Gastroesophageal sphincter (tissue), 4 donors: ENCODE data around the gene CCDC170. TPM values are rescaled to one million over a fixed set of nuclear protein-coding genes. Genes with fewer than 3 reads are reported as not detected.

ENCODE experiments used
- ATAC-seq: fragments of 150-250 bp; one replicate; pipeline ENCODE4 v1.9.1; 2016; ENCODE audit warnings: mild to moderate bottlenecking, moderate library complexity
- H3K27ac ChIP-seq, 4 donors: fragments of 200-600 bp; sonication (generic) in 3 of 4; 1 replicate in 3 of 4; 2 replicates in 1 of 4; pipeline ENCODE4 v1.5.1; 2016 to 2019
- H3K27me3 ChIP-seq: fragments of 200-600 bp; sonication (generic); one replicate; pipeline ENCODE4 v1.5.1; 2019
- H3K36me3 ChIP-seq, 2 donors: fragments of 200-600 bp; sonication (generic); one replicate each; pipeline ENCODE4 v1.5.1; 2019; ENCODE audit warnings: control low read depth in 1 of 2
- H3K4me1 ChIP-seq, 3 donors: fragments of 200-600 bp; sonication (generic); 1 replicate in 2 of 3; 2 replicates in 1 of 3; pipeline ENCODE4 v1.5.1; 2016 to 2019; ENCODE audit warnings: control low read depth in 2 of 3
- H3K4me3 ChIP-seq, 2 donors: fragments of 200-600 bp; sonication (generic); one replicate each; pipeline ENCODE4 v1.5.1; 2019; ENCODE audit warnings: mild to moderate bottlenecking in 1 of 2, moderate library complexity in 1 of 2
- H3K9me3 ChIP-seq, 3 donors: fragments of 200-600 bp; sonication (generic); one replicate each; pipeline ENCODE4 v1.5.1; 2017 to 2019; ENCODE audit warnings: control low read depth in 2 of 3
- EP300 ChIP-seq: sonication (generic); formaldehyde crosslinking; IDR thresholded peaks from one replicate; pipeline ENCODE4 v1.6.1; 2017; ENCODE audit warnings: antibody characterized with exemption, mild to moderate bottlenecking
- POLR2A ChIP-seq, 2 donors: fragments of 450-650 bp; IDR thresholded peaks; one replicate each; pipeline ENCODE4 v1.6.1; 2017; ENCODE audit warnings: antibody characterized with exemption in 2 of 2, mild to moderate bottlenecking in 2 of 2, moderate library complexity in 1 of 2
- POLR2AphosphoS5 ChIP-seq: sonication (generic); formaldehyde crosslinking; IDR thresholded peaks from one replicate; pipeline ENCODE4 v1.6.1; 2017; ENCODE audit warnings: antibody characterized with exemption
- WGBS, 2 donors: methylation state at CpG; one replicate each; pipeline ENCODE4 v1.1.5; 2018; ENCODE audit warnings: low coverage in 1 of 2; 5-methylcytosine and 5-hydroxymethylcytosine counted together
- total RNA-seq, 4 donors: library from RNA; depleted of rRNA; stranded (reverse); fragments of >200 nt; gene quantifications; one replicate each; pipeline ENCODE4 v1.1.0, GENCODE V29; 2016
- TF ChIP-seq, protein P1 (sequence below), 4 experiments: fragments of 200-600 bp in 2 of 4; fragments of 450-650 bp in 2 of 4; sonication (generic) in 1 of 4; IDR thresholded peaks; one replicate each; pipeline ENCODE4 v1.5.1; 2017 to 2019; ENCODE audit warnings: antibody characterized with exemption in 4 of 4, mild to moderate bottlenecking in 2 of 4, moderate library complexity in 2 of 4

CCDC170 gene
- total RNA-seq, 4 donors from 2014 or later, result 0.23 to 1.2 (median 0.77) TPM

DNA sequence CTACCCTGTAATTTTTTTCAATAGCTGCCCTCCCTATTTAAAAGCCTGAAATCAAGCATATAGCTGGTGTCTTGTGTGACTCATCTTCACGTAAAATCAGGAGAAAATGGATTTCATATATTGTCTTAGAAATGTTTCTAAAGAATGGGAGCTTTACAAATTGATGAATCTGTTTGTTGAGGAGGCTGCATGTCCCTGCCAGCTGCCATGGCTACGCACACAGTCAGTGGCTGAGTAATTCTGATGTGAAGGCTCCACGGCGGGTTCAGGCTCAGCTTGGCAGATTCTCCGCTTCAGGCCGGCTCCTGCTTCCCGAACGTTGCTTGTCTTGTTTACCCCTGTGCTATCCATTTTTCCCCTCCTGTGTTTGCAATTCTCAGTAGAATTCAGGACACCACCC, 82.8 kb downstream of the CCDC170 start:
- TF ChIP-seq POLR2A (IDR thresholded peaks at IDR 0.05) (no peak), POLR2AphosphoS5 (no peak), EP300 (no peak)
- TF ChIP-seq, protein P1, sequence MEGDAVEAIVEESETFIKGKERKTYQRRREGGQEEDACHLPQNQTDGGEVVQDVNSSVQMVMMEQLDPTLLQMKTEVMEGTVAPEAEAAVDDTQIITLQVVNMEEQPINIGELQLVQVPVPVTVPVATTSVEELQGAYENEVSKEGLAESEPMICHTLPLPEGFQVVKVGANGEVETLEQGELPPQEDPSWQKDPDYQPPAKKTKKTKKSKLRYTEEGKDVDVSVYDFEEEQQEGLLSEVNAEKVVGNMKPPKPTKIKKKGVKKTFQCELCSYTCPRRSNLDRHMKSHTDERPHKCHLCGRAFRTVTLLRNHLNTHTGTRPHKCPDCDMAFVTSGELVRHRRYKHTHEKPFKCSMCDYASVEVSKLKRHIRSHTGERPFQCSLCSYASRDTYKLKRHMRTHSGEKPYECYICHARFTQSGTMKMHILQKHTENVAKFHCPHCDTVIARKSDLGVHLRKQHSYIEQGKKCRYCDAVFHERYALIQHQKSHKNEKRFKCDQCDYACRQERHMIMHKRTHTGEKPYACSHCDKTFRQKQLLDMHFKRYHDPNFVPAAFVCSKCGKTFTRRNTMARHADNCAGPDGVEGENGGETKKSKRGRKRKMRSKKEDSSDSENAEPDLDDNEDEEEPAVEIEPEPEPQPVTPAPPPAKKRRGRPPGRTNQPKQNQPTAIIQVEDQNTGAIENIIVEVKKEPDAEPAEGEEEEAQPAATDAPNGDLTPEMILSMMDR (IDR thresholded peaks at IDR 0.05), result no peak
- Histone ChIP-seq H3K9me3 (peaks cover 0 to 5% (median 0%) of the 10 kb centered on the region in 3 donors), H3K4me3 (no peak overlapping the region), H3K27me3 (peaks cover 7% of the 10 kb centered on the region), H3K36me3 (no peaks in the 10 kb centered on the region), H3K27ac (no peak overlapping the region), H3K4me1 (no peaks in the 10 kb centered on the region)
- ATAC-seq, result no peak
- WGBS, 2 donors, result 80 to 92% methylated on average over 1 to 8 of the region's 8 CpGs

DNA sequence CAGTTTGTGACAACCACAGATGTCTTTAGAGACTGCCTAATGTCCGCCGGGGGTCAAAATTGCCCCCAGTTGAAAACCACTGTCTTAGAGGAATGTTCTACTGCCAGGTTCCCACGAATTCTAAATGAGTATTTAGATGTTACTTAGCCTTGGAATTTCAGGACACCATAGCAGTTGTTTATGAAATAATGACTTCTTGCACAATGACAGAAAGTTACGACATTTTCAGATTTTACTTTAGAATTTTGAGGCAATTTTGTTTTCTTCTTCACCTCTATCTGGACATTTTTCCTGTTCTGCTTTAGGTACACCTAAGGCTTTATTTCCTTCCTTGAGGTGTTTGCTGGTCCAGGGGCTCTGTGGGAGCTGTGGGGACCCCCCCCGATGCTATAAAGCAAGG, 83.4 kb downstream of the CCDC170 start:
- H3K36me3 ChIP-seq, result no peaks in the 10 kb centered on the region
- peaks cover 7% of the 10 kb centered on the region for H3K27me3 ChIP-seq
- 66 to 74% methylated on average over 4 of the region's 5 CpGs for WGBS, 2 donors
- no peak overlapping the region for H3K4me3 ChIP-seq
- peaks cover 0 to 10% (median 0%) of the 10 kb centered on the region in 3 donors for H3K9me3 ChIP-seq
- H3K4me1 ChIP-seq, result no peaks in the 10 kb centered on the region
- ATAC-seq, result no peak
- TF ChIP-seq, protein P1 (IDR thresholded peaks at IDR 0.05), result no peak
- no peak for TF ChIP-seq POLR2A (IDR thresholded peaks at IDR 0.05)
- no peak for TF ChIP-seq POLR2AphosphoS5
- no peak for TF ChIP-seq EP300
- no peak overlapping the region for H3K27ac ChIP-seq

DNA sequence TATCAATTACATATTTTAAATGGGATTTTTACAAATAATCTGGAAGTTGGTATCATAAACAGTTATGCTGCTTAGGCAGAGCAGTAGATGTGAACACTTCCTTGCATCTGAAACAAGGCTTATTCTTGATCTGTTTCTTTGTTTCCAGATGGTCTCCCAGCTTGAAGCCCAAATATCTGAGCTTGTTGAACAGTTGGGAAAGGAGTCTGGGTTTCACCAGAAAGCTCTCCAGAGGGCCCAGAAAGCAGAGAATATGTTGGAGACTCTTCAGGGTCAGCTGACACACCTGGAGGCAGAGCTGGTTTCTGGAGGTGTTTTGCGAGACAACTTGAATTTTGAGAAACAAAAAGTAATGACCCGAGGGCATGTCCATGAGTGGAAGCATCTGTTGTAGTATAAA, 91.9 kb downstream of the CCDC170 start:
- Histone ChIP-seq H3K36me3 (no peaks in the 10 kb centered on the region), H3K4me1 (no peaks in the 10 kb centered on the region), H3K27ac (no peak overlapping the region), H3K4me3 (no peak overlapping the region), H3K27me3 (no peaks in the 10 kb centered on the region), H3K9me3 (peaks cover 0 to 16% (median 0%) of the 10 kb centered on the region in 3 donors)
- no peak for TF ChIP-seq POLR2A (IDR thresholded peaks at IDR 0.05)
- 56 to 89% methylated on average over 2 of the region's 2 CpGs for WGBS, 2 donors
- ATAC-seq, result no peak

DNA sequence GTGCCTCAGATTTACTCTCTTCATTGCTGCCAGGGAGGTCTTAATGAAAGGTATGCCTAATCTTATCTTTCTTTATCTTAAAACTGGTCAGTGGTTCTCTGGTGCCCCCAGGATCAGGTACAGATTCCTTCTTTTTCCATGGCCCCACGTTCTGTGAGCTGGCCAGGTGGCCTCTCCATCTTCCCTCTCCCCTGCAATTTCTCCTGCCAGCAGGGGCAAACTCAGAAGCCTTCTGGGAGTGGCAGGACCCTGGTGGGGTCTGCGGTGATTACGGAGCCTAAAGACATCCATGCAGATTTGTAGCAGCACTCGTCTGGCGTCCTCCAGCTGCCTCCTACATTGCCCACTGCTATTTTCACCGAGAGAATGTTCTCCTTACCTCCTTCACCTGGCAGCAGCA, 95.8 kb downstream of the CCDC170 start:
- ATAC-seq, result no peak
- no peak overlapping the region for H3K27ac ChIP-seq
- TF ChIP-seq POLR2AphosphoS5, result no peak
- TF ChIP-seq EP300, result no peak
- TF ChIP-seq, protein P1 (IDR thresholded peaks at IDR 0.05), result no peak
- TF ChIP-seq POLR2A (IDR thresholded peaks at IDR 0.05), result no peak
- no peaks in the 10 kb centered on the region for H3K4me1 ChIP-seq
- peaks cover 0 to 20% (median 0%) of the 10 kb centered on the region in 3 donors for H3K9me3 ChIP-seq
- H3K27me3 ChIP-seq, result no peaks in the 10 kb centered on the region
- no peaks in the 10 kb centered on the region for H3K36me3 ChIP-seq
- H3K4me3 ChIP-seq, result no peak overlapping the region
- WGBS, 2 donors, result 23 to 56% methylated on average over 4 to 5 of the region's 6 CpGs

DNA sequence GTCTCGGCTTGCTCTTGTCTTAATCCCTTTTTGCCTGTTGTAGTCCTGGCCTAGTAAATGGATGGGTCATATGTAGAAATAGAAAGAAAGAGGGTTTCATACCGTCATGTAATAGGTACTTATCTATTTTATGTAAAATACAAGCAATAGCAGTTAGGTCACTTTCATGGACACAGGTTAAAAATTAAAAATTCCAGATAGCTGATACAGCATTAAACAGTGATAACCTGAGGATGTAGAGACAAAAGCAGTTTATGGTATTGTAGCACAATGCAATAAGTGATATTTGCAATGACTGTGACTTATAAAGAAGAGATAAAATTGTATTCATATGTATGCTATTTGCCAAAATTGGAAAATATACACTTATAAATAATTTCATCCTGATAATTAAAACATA, 96.9 kb downstream of the CCDC170 start:
- no peak for TF ChIP-seq POLR2A (IDR thresholded peaks at IDR 0.05)
- TF ChIP-seq, protein P1 (IDR thresholded peaks at IDR 0.05), result no peak
- no peak for TF ChIP-seq EP300
- no peak for TF ChIP-seq POLR2AphosphoS5

More for the DNA sequence above, 96.9 kb downstream of the CCDC170 start:
- Histone ChIP-seq H3K4me1 (no peaks in the 10 kb centered on the region), H3K36me3 (no peaks in the 10 kb centered on the region), H3K4me3 (no peak overlapping the region), H3K27ac (no peak overlapping the region), H3K9me3 (peaks cover 0 to 20% (median 0%) of the 10 kb centered on the region in 3 donors), H3K27me3 (no peaks in the 10 kb centered on the region)
- WGBS, 2 donors, result 29 to 62% methylated on average over 2 of the region's 2 CpGs
- no peak for ATAC-seq
